Measurements from ENCODE around the gene RAB31.
"Not testable (repeated sequence)": the region's sequence is repeated elsewhere in the genome, so short reads cannot be mapped to it uniquely, and the experiment has no call there.

Gene RAB31, protein sequence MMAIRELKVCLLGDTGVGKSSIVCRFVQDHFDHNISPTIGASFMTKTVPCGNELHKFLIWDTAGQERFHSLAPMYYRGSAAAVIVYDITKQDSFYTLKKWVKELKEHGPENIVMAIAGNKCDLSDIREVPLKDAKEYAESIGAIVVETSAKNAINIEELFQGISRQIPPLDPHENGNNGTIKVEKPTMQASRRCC

DNA sequence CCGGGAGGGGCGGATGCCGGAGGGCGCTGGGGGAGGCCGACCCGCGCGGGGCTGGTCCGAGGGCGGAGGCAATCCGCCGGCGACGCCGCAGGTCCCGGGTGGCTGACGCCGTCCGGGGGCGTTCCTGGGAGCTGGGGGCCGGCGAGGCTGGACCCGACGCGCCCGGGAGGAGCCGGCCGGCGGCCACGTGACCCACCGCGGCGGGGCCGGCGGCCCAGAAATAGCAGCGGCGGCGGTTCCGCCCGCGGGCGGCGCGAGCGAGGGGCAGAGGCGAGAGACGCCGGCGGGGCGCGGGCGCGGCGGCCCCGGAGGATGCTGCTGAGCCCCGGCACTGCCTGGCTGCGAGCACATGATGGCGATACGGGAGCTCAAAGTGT lies at the start of gene RAB31:
Gene RAB31 (plus strand): TSS at position 245 of the 377 bp plus-strand sequence. CDS start 105 bp downstream, at position 350.
- peak; percentile 26 to 62 for DNase-seq

DNA sequence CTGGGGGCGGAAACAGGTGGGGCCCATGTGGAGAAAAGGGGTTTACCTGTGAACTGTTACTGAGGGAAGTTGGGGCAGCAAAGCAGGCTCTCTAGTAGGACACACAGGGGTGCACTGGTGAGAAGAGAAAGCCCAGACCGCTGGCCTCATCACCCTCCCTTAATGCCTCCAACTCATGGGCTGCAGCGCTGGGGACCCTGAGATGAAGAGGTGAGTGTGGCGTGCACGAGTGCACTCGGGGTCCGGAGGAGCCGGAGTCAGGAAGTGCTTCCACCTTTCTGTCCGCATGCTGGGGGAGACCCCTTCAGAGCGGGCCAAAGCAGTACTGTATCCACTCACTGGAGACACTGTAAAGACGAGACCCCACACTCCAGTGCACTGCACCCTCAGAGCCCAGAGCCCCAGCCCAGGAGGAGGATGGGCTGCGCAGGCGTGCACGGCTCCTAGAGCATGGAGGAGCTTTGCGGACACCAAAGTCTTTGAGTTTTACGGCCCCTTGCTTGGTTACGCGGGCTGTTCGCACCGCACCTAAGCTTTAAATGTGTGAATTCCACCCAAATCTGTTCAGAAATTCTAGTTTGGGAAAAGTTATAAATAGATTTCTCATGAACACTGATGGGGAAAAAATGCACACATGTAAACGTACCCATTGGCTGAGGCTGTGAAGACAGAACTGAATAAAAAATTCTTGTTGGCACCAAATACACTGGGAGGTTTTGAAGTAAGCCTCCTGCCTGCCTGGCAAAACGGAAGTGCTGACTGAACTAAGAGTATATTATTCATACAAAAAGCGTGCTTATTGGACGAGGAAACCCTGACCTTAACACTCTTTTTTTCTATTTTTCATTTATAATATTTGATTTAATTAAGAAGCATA lies 48.4 kb upstream of the RAB31 start:
- DNase-seq: no peak

DNA sequence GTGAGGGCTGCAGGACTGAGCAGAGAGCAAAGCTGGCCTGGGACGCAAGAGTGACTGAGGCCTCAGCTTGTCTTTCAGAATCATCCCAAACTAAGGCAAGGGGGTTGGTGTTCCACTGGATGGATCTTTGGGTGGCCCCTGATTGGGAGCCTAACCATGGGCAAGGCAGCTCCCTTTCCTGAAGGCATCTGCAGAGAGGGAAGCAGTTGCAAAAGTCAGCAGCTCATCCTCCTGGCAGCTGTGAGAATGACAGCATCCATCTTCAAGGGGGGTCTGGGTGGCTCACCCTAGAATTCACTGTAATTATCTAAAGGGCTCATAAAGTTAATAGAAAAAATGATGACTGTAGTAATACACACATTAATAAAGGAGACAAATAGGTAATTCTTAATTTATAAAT lies 46.5 kb upstream of the RAB31 start:
- no peak for DNase-seq

DNA sequence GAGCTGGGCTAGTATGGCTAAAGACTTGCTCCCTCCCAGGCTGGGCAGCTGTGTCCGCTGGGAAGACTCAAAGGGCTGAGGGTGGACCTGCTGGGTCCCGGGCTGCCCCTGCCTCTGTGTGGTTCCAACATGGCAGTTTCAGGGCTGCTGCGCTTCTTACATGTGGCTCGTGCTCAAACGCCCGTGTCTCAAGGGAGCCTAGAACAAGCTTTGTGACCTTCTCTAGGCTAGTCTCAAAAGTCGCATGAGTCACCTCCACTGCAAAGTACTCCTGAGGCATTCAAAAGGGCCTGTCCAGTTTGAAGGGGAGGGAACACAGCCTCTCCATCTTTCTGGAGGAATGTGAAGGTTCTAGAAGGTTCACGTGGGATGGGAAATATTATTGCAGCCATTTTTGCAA lies 44.7 kb upstream of the RAB31 start:
- no peak for DNase-seq

DNA sequence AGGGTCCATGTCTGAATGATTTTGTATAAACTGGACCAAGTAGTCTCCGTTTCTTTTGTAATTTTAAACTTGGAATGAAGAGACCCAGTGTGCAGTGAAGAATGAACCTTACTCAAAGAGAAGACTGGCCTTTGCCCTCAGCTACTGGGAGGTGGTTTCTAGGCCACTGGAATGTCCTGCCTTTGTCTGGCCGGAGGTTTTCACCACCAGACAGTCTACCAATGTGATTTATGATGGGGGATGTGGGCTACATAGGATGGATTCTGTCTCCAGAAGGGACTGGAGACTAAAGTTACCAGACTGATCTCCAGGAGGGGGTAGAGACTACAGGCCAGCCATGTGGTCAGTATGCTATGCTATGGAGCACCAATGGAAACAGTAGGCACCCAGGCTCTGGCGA lies 42.8 kb upstream of the RAB31 start:
- no peak for DNase-seq

DNA sequence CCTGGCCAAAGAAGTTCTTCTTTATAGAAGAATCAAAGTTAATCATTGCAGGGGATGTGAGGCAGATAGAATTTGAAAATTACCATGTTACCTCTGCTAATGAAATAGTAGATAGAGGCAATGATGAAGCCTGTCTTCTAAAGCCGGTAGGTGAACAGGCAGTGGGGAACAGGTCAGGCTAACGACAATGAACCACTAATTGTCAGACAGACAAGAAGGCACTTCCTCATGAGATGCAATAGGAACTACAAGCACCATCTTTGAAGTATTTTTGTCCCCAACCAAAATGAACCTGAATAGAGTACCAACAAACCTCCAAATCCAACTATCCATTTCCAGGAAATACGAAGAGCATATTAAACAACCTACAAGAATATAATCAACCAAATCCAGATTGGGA lies 41.6 kb upstream of the RAB31 start:
- no peak for DNase-seq

DNA sequence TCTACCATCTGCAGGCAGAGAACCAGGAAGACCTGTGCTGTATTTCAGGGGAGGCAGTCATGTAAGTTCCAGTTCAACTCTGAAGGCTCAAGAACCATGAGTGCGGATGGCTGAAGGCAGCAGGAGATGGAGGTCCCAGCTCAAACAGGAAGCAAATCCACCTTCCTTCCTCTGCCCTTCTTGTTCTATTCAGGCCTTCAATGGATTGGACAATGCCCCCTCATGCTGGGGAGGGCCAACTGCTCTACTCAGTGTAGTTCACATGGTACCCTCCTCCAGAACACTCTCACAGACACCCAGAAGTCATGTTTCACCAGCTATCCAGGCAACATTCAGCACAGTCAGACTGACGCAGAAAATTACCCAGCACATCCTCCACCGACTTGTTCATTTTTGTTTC lies 39.1 kb upstream of the RAB31 start:
- DNase-seq: no peak

DNA sequence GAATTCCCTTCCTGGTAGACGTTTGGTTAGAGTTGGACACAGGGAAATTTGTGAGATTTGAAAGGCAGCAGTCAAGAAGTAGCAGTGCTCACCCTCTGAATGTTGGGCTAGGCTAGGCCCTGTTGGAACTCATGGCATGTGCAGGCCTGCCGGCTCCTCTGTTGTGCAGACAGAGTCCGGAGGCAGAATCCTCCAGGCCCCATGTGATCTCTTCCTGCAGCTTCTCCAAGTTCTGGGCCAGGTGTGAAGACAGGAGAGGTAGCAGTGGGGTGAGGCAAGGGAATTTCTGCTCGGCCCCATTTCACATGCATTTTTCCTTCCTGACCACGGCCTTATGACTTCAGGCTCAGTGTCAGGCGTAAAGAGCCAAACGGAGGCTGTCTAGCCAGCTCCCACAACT lies 36.9 kb upstream of the RAB31 start:
- no peak for DNase-seq

DNA sequence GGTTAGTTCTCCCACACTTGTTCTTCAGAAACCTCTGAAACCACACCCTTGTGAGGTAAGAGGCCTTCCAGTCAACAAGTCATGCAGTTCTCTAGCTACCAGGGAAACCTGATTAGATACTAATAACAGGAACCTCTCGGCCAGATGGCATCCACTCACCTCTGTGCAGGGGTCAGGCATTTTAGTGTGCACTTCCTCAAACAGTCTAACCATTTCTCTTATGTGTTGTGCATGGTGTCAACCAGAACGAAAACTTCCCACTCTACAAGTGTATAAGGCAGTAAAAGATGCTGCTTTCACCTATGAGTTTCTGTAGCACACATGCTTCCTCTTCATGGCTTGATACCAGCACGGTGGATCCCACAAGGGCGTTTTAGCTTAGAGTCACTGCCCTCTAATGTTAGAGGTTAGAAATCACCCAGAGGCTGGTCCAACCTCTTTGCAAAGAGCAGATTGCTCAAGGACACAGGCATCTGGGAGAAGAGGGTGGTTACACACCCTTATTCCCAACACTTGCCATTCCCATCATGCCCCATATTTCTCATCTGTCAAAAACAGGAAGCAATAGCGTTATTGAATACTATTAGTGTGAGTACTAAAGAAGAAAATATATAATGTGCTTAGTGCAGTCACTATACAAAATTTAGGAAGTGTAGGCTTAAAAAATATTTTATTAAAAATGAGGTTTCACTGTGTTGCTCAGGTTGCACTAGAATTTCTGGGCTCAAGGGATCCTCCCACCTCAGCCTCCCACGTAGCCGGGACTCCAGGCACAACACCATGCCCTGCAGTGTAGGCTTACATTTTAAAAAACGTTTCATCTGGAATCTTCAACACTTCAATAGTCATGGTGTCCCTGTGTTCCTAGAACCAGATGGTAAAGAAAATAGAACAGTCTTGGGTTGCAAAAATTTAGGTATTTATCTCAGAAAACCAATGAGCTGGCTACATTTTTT lies 34.5 kb upstream of the RAB31 start:
- peak; percentile 40 to 83 for DNase-seq

DNA sequence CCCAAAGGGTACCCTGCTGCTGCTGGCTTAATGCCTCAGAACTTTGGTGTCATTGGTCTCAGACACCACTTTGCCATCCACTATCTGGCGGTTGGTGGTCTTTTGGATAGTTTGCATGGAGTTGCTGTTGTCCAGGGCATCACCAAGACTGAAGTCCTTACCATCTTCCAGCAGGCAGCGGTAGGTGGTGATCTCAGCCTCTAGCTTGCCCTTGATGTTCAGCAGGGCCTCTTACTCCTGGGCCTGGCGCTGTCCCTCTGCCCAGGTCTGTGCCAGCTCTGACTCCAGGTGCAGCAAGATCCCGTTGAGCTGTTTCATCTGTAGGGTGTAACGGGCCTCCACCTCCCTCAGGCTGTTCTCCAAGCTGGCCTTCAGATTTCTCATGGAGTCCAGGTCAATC lies 29.9 kb upstream of the RAB31 start:
- not testable (repeated sequence) for DNase-seq

DNA sequence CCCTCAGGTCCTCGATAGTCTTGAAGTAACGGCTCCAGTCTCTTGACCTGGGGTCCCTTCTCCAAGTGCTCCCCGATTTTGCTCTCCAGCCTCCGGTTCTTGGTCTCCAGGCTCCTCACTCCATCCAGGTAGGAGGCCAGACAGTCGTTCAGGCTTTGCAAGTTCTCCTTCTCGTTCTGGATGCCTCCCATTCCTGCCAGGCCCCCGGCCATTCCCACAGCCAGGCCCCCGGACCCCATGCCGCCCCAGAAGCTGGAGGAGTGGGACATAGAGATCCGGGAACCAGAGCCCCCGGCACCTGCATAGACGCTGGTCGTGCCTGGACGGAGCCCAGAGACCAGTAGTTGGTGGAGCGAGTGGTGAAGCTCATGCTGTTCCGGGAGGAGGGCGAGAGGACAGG lies 29.0 kb upstream of the RAB31 start:
- no peak for DNase-seq

DNA sequence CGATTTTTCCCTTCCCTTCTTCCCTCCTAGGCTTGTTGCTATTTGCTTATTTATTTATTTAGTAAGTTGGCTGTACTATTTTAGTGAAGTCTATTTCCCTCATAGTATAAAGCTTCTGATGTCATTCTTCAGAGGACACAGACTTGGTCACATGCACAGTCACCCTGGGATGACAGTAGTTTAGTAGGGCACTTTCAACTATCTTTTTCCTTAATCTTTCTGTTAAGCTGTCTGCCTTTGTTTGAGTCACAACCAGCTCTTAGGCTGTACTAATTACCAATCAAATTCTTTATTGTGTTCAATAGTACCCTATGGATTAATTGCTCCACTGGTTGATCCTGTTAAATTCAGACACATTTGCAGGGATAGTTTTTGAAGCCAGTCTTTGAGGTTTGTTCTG lies 26.9 kb upstream of the RAB31 start:
- no peak for DNase-seq

DNA sequence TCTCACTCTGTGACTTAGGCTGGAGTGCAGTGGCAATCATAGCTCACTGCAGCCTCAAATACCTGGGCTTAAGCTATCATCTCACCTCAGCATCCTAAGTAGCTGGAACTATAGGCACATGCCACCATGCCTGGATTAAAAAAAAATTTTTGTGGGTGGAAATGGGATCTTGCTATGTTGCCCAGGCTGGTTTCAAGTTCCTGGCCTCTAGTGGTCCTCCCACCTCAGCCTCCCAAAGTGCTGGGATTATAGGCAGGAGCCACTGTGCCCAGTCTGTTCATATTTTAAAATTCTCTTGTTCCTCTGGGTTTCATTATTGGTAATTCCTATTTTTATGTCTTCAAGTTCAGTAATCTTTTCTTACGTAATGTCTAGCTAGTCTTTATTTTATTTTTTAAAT lies 25.5 kb upstream of the RAB31 start:
- DNase-seq: no peak

DNA sequence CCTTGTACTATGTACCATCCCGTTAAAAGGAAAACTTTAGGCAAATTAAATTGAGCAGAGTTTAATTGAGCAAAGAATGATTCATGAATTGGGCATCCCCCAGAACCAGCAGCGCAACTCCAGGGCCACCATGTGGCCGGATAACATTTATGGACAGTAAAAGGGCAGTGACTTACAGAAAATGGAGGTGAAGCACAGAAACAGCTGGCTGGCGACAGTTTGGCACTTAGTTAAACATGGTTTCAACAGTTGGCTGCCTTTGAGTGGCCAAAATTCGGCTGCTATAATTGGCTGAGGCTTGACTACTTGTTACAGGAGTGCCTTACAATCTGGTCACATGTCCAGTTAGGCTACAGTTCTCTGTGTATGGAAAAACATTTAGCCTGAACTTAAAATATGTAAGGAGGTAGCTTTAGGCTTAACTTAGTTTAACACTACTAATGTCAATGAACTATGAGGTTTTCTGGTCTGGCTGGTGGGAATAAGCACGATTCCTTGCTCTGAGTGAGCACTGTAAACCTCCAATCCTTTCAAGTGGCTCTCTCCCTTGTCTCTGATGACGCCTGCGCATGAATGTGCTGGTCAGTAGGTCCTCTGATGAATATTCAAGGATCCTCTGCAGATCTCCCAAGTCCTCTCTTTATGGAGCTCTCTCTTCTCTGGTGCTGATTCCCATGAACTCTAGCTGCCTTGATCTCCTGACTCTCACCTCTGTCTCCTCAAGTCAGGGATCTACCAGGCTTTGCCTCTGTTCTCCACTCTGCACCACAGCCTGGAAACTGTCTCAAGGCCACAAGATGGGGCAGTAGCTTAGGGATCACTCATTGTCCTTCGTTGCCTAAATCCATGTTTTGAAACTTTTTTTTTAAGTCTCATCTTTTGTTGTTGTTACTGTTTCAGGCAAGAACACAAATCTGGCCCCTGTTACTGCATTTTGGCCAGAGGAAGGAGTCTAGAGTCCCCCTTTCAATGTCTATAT lies 24.4 kb upstream of the RAB31 start:
- DNase-seq: no peak

DNA sequence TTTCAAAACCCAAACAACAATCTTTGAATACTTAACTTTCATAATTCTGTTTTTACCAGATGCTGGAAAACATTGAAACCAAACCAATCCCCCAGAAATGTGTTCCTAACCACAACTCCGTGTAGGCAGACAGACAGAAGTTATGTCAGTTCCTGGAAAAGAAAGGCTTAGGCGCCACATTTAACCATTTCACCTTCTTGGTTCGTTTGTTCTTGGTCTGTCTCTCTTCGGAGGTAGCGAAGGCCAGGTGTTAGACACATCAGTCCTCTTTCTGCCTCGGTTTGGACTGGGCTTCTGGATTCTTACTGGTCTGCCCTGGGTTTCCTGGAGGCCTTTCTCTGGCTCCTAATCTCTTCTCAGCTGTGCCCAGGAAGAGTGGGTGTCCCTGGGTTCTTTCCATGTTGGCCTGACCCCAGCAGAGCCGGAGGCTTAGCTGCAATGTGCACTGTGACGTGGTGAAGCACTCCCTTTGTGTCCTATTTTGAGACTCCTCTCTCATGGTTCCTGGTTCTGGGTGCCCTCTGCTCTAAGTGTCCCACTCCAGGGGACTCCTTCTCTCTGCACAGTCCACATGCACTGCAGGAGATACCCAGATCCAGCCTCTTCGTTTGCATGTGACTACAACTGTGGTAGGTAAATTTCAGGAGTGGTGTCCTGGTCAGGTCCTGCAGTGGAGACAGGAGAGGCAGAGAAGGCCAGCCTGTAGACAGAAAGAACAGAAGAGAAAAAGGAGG lies 23.1 kb upstream of the RAB31 start:
- DNase-seq: no peak

DNA sequence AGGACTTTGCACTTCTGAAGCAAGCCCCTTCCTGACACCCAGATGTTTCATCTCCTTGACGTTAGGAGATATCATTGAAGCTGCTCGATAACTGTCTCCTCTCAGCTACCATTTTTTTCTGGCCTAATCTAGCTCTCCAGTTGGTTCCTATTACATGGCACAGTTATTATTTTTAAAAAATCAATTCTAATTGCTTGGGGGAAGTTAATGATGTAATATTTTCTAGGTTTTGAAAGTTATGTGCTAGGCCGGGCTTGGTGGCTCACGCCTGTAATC lies 22.5 kb upstream of the RAB31 start:
- DNase-seq: no peak

DNA sequence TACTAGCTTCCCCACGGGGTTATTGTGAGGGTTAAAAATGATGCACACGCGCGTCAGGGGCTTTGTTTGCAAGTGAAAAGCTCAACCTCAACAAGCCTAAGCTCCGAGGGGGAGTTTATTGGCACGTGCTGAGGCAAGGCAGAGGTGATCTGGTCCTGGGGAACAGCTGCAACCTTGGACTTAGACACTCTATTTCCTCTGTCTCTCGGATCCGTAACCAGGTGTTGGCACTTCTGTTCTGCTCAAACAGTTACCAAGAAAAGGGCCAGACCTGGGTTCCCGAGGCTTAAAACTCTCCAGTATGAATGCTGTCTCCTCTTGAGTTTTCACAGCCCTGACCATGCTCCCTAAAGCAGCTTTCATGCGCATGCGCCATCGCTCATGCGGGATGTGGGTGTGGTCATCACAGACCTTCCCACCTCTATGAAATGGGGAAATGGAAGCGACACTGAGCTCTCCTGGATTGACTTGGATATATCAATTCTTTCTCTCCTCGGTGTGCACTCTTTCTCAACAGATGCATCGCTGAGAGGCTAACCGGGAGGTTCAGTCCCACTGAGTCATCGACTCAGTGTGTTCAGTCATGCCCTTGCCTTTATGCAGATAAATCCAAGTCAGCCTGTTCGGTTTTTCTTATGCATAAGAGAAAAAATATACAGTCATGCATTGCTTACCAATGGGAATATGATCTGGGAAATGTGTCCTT lies 19.9 kb upstream of the RAB31 start:
- DNase-seq: no peak

DNA sequence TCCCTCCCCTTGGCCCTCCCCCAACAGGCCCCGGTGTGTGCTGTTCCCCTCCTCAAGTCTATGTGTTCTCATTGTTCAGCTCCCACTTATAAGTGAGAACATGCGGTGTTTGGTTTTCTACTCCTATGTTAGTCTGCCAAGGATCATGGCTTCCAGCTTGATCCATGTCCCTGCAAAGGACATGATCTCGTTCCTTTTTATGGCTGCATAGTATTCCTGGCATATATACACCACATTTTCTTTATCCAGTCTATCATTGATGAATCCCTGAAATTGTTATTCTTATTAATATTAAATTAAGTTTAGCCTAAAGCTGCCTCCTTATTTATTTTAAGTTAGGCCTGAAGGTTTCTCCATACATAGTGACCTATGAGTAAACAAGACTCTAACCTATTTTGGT lies 18.8 kb upstream of the RAB31 start:
- DNase-seq: no peak

DNA sequence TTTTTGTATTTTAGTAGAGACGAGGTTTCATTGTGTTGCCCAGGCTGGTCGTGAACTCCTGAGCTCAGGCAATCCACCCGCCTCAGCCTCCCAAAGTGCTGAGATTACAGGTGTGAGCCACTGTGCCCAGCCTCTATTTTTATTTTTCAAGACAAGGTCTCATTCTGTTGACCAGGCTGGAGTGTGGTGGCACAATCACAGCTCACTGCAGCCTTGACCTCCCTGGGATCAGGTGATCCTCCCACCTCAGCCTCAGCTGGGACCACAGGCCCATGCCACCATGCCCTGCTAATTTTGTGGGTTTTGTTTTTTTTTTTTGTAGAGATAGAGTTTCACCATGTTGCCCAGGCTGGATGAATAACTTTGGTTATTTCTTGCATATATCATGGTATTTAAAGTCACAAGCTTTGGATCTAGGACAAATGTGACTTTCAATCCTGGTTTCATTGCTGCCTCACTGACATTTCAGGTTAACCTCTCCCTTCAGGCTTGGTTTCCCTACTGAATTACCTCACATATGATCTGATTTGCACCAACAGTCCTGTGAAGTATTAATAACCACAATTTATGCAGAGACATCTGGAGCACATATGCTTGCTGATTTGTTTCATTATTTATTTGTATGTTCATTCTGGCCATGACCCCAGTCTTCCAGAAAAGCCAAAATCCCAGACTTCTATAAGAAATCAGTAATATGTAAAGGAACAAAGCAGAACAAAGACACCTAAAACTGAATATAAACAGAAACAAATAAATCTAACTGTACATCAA lies 17.5 kb upstream of the RAB31 start:
- no peak for DNase-seq

DNA sequence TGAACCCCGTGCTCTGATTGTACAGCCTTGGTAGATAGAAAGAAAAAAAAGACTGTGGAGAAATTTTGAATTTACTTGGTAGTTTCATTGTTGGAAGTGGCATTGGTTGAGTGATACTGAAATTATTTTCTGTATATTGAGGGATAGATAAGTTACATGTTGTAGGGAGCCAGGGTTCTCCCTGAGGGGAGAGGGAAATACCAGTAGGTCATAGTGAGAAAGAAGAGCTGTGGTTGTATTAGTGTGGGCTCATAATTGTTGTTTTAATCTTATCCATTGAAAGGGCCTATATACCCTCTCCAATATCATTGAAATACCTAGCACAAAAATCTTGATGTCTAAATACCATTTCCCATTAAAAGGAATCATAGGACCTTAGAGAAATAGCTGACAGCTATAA lies 16.9 kb upstream of the RAB31 start:
- DNase-seq: no peak

Measured in CD4-positive, alpha-beta T cell treated with Interferon alpha-2 for 1 hour (primary cell).